PFSK-1 (cell line): ENCODE results near the gene RDH13.

ENCODE experiments used
- FOXP2 ChIP-seq: optimal IDR thresholded peaks from 2 replicates; pipeline ENCODE3; 2011; ENCODE audit warnings: borderline replicate concordance, control low read depth, inconsistent platforms; ENCODE audit not compliant: insufficient read depth; ENCODE audit errors: extremely low read length, extremely low read depth
- POLR2AphosphoS5 ChIP-seq: IDR thresholded peaks from 2 replicates; pipeline ENCODE4 v1.6.1; 2012; ENCODE audit warnings: low read depth, mild to moderate bottlenecking, control low read depth, low read length, moderate library complexity
- REST ChIP-seq, 2 experiments: IDR thresholded peaks; 2 replicates each; pipeline versions ENCODE4 v1.6.1 to v1.8.0; 2011 to 2012; ENCODE audit warnings: low read depth in 2 of 2, low read length in 2 of 2, control low read depth in 1 of 2, inconsistent platforms in 1 of 2, mild to moderate bottlenecking in 1 of 2, moderate library complexity in 1 of 2; ENCODE audit not compliant: insufficient read depth in 1 of 2
- SIN3A ChIP-seq: IDR thresholded peaks from 2 replicates; pipeline ENCODE4 v1.6.1; 2012; ENCODE audit warnings: mild to moderate bottlenecking, low read length, moderate library complexity, borderline replicate concordance; ENCODE audit not compliant: insufficient read depth
- TAF1 ChIP-seq: IDR thresholded peaks from 2 replicates; pipeline ENCODE4 v1.6.1; 2012; ENCODE audit warnings: low read length, control low read depth, borderline replicate concordance; ENCODE audit not compliant: insufficient read depth

The RDH13 gene

DNA sequence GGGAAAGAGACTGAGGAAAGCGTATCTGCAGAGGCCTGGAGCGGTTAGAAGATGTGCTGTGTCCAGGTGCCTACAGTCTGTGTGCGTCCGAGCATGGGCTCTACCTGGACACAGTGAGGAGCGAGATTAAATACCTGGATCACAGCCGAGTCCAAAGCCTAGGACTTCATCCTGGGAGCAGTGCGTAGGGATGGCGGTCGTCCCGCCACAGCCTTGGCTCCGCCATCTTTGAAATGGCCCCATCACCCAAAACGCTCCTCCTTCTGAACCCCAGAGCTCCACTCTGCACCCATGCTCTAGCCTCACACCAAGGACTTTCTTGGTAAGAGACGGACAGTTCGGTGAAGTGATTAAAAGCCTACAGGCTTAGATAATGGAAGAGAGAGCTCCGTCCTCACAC, 44.7 kb downstream of the RDH13 start:
- TF ChIP-seq SIN3A (no peak), POLR2AphosphoS5 (no peak), TAF1 (no peak)

GRCh38 chr19:55016017-55016416, 46.9 kb downstream of the RDH13 start:
- TF ChIP-seq SIN3A (no peak), FOXP2 (no peak), TAF1 (no peak), REST (IDR thresholded peaks at IDR 0.05; ENCODE audit: insufficient read depth in 1 of 2, low read depth in 2 of 2, low read length in 2 of 2) (no peak), POLR2AphosphoS5 (no peak)

DNA sequence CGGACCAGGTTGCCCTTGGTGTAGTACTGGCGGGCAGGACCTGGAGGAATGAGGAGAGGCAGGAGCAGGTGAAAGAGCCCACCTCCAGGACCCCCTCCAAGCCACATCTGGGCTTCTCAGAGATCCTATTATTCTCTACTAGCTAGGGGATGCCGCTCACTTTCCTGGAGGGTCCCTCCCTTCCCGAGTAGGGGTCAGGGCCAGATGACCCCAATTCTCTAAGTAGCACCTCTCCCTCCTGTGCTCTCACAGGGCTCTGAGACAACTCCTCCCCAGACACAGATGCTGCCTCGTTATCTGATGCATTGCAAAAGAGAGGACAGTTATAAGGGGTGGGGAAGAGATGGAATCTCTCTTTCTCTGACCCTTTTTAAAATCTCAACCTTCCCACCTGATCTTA, 47.8 kb downstream of the RDH13 start:
- TF ChIP-seq SIN3A (no peak), FOXP2 (no peak), POLR2AphosphoS5 (no peak), TAF1 (no peak), REST (IDR thresholded peaks at IDR 0.05; ENCODE audit: insufficient read depth in 1 of 2, low read depth in 2 of 2, low read length in 2 of 2) (no peak)

DNA sequence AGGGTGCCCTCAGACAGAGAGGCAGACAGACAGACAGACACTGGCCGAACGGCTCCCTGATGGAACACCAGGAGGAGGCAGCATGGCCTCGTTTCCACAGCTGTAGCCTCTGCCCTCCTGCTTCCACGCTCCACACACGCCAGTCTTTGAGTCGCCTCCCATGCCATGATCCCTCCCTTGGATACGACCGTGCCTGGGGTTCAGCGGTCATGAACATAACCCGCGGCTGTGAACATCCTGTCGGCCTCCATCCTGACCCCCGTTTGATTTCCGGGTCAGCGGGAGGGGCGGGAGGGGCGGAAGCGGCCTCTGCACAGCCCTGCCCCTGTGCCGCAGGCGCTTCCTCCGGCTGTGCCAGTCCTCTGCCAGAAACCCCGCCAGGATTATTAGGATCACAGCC, 48.2 kb downstream of the RDH13 start:
- TF ChIP-seq POLR2AphosphoS5 = no peak
- peak in 1 of 2 experiments; percentile 5; a peak in 1 of 4 replicates for TF ChIP-seq REST (IDR thresholded peaks at IDR 0.05; ENCODE audit: insufficient read depth in 1 of 2, low read depth in 2 of 2, low read length in 2 of 2)
- no peak for TF ChIP-seq SIN3A
- peak; percentile 70 for TF ChIP-seq FOXP2
- TF ChIP-seq TAF1 = no peak

GRCh38 chr19:55013596-55013995, 49.4 kb downstream of the RDH13 start:
- no peak for TF ChIP-seq REST (IDR thresholded peaks at IDR 0.05; ENCODE audit: insufficient read depth in 1 of 2, low read depth in 2 of 2, low read length in 2 of 2)
- no peak for TF ChIP-seq POLR2AphosphoS5
- TF ChIP-seq TAF1 = no peak
- no peak for TF ChIP-seq SIN3A
- TF ChIP-seq FOXP2 = no peak
